ENCODE measurements around the gene BAIAP2L1. TPM values are rescaled to one million over a fixed set of nuclear protein-coding genes. Genes with fewer than 3 reads are reported as not detected.

BAIAP2L1 gene
- total and polyA plus RNA-seq, 2 donors: 2.2 to 6.1 TPM

DNA sequence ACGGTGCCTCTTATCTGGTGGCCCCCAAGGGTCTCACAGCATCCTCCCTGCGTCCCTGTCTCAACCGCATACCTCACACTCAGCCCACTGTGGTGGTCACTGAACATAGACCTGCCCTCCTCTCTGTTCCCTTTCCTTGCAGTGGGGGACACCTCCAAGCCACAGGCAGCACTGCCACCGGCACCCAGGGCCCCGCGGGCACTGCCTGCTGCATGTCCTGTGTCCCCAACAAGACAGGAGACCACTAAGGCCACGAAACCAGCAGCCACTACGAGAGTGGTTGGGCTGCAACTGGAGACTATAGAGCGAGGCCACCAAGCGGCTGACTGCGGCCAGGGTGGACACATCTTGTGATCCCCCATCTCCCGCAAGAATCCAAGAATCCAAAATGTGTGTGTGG is 104.1 kb downstream of the BAIAP2L1 start:
- 97% methylated on average over 12 of the region's 12 CpGs for WGBS
- H3K4me1 ChIP-seq (ENCODE audit: control insufficient read depth in 2 of 2, insufficient read depth in 2 of 2, low read length in 2 of 2): peaks cover 0 to 3% of the 10 kb centered on the region in 2 donors
- DNase-seq (ENCODE audit: low read depth in 6 of 9, low spot score in 9 of 9): no peak
- H3K27ac ChIP-seq (ENCODE audit: low read depth in 1 of 2, low read length in 1 of 2): no peak overlapping the region
- peaks cover 2 to 7% of the 10 kb centered on the region in 2 donors for H3K36me3 ChIP-seq (ENCODE audit: control insufficient read depth in 2 of 2, insufficient read depth in 2 of 2, low read length in 1 of 2)
- H3K4me3 ChIP-seq (ENCODE audit: low read length in 2 of 2): no peak overlapping the region
- H3K27me3 ChIP-seq (ENCODE audit: control insufficient read depth in 2 of 2, insufficient read depth in 1 of 2, low read length in 1 of 2): no peaks in the 10 kb centered on the region
- no peaks in the 10 kb centered on the region for H3K9me3 ChIP-seq (ENCODE audit: control insufficient read depth in 2 of 2, insufficient read depth in 1 of 2, low read length in 1 of 2)

DNA sequence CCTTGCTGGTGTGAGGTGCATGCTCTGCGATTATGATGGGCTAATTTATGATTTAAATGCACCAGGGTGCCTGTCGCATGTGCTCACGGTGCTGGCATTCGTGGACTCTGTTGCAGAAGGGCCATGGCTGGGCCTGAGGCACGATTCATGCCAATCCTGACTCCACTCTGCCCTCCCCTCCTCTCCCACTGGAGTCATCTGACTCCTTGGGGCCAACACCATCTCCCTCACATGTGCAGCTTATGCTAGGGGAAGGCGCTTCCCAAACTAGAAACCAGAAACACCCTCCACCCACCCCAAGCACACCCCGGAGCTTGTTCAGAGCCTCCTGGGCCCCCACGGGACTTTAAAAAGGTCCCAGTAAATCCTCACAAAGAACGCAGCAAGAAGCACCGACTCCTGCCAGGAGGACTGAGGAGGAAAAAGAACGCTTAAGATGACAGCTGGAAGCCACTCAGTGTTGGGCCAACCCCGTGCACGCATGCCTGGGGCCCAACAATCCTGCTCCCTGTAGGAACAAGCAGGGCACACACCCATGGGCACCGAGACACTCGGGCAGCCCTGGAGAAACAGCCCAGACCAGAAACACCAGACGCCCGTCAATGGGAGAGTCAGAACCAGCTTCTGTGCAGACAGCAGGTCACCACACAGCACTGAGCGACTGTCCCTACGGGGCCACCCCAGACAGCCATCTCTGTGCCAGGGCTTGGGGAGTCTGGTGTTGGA is 105.3 kb downstream of the BAIAP2L1 start:
- Histone ChIP-seq H3K36me3 (ENCODE audit: control insufficient read depth in 2 of 2, insufficient read depth in 2 of 2, low read length in 1 of 2) (peaks cover 5 to 9% of the 10 kb centered on the region in 2 donors), H3K27me3 (ENCODE audit: control insufficient read depth in 2 of 2, insufficient read depth in 1 of 2, low read length in 1 of 2) (no peaks in the 10 kb centered on the region), H3K4me1 (ENCODE audit: control insufficient read depth in 2 of 2, insufficient read depth in 2 of 2, low read length in 2 of 2) (peaks cover 0 to 3% of the 10 kb centered on the region in 2 donors), H3K4me3 (ENCODE audit: low read length in 2 of 2) (no peak overlapping the region), H3K9me3 (ENCODE audit: control insufficient read depth in 2 of 2, insufficient read depth in 1 of 2, low read length in 1 of 2) (no peaks in the 10 kb centered on the region), H3K27ac (ENCODE audit: low read depth in 1 of 2, low read length in 1 of 2) (no peak overlapping the region)
- no peak for DNase-seq (ENCODE audit: low read depth in 6 of 9, low spot score in 9 of 9)
- 95% methylated on average over 19 of the region's 19 CpGs for WGBS

DNA sequence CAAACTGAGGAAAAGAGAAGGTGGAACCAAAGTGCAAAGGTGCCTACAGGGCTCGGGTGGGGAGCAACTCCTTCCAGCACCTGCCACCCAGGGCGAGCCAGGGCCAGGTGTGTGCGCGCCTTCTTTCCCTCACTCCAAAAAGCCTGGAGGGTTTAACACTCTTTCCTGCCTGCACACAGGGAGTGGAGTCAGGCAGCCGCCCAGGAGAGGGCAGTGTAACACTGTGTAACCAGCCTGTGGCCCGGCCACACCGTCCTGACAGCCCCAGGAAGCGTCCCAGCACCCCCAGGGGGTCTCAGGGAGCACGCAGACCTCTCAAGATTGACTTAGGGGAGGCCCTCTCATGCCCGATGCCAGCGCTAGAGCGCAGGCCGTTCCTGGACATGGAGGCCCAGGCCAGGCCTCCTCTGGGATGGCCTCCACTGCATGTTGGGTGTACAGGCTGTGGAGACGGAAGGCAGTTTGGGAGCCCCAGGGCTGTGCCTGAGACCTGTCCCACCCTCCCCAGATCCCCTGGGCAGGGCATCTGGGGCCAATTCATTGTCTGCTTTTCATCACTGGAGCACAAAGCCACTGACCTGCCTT is 106.0 kb downstream of the BAIAP2L1 start:
- peaks cover 5 to 9% of the 10 kb centered on the region in 2 donors for H3K36me3 ChIP-seq (ENCODE audit: control insufficient read depth in 2 of 2, insufficient read depth in 2 of 2, low read length in 1 of 2)
- peak in 3 of 9 donors; percentile 18 to 37 (median 35) for DNase-seq (ENCODE audit: low read depth in 6 of 9, low spot score in 9 of 9)

GRCh38 chr7:98294326-98294725 is 106.6 kb downstream of the BAIAP2L1 start:
- Histone ChIP-seq H3K9me3 (ENCODE audit: control insufficient read depth in 2 of 2, insufficient read depth in 1 of 2, low read length in 1 of 2) (no peaks in the 10 kb centered on the region), H3K27me3 (ENCODE audit: control insufficient read depth in 2 of 2, insufficient read depth in 1 of 2, low read length in 1 of 2) (no peaks in the 10 kb centered on the region), H3K27ac (ENCODE audit: low read depth in 1 of 2, low read length in 1 of 2) (no peak overlapping the region), H3K4me1 (ENCODE audit: control insufficient read depth in 2 of 2, insufficient read depth in 2 of 2, low read length in 2 of 2) (peaks cover 0 to 3% of the 10 kb centered on the region in 2 donors), H3K36me3 (ENCODE audit: control insufficient read depth in 2 of 2, insufficient read depth in 2 of 2, low read length in 1 of 2) (peaks cover 5 to 9% of the 10 kb centered on the region in 2 donors), H3K4me3 (ENCODE audit: low read length in 2 of 2) (no peak overlapping the region)
- no peak for DNase-seq (ENCODE audit: low read depth in 6 of 9, low spot score in 9 of 9)
- WGBS: 96% methylated on average over 15 of the region's 15 CpGs

More for the DNA sequence above, 106.0 kb downstream of the BAIAP2L1 start:
- H3K9me3 ChIP-seq (ENCODE audit: control insufficient read depth in 2 of 2, insufficient read depth in 1 of 2, low read length in 1 of 2): no peaks in the 10 kb centered on the region
- H3K27ac ChIP-seq (ENCODE audit: low read depth in 1 of 2, low read length in 1 of 2): no peak overlapping the region
- H3K27me3 ChIP-seq (ENCODE audit: control insufficient read depth in 2 of 2, insufficient read depth in 1 of 2, low read length in 1 of 2): no peaks in the 10 kb centered on the region
- no peak overlapping the region for H3K4me3 ChIP-seq (ENCODE audit: low read length in 2 of 2)
- peaks cover 0 to 3% of the 10 kb centered on the region in 2 donors for H3K4me1 ChIP-seq (ENCODE audit: control insufficient read depth in 2 of 2, insufficient read depth in 2 of 2, low read length in 2 of 2)
- 81% methylated on average over 14 of the region's 14 CpGs for WGBS

GRCh38 chr7:98293746-98294145 is 107.1 kb downstream of the BAIAP2L1 start:
- H3K9me3 ChIP-seq (ENCODE audit: control insufficient read depth in 2 of 2, insufficient read depth in 1 of 2, low read length in 1 of 2): no peaks in the 10 kb centered on the region
- H3K4me1 ChIP-seq (ENCODE audit: control insufficient read depth in 2 of 2, insufficient read depth in 2 of 2, low read length in 2 of 2): peaks cover 0 to 3% of the 10 kb centered on the region in 2 donors
- H3K27ac ChIP-seq (ENCODE audit: low read depth in 1 of 2, low read length in 1 of 2): no peak overlapping the region
- peaks cover 5 to 9% of the 10 kb centered on the region in 2 donors for H3K36me3 ChIP-seq (ENCODE audit: control insufficient read depth in 2 of 2, insufficient read depth in 2 of 2, low read length in 1 of 2)
- no peak overlapping the region for H3K4me3 ChIP-seq (ENCODE audit: low read length in 2 of 2)
- DNase-seq (ENCODE audit: low read depth in 6 of 9, low spot score in 9 of 9): no peak
- 97% methylated on average over 13 of the region's 13 CpGs for WGBS
- no peaks in the 10 kb centered on the region for H3K27me3 ChIP-seq (ENCODE audit: control insufficient read depth in 2 of 2, insufficient read depth in 1 of 2, low read length in 1 of 2)

DNA sequence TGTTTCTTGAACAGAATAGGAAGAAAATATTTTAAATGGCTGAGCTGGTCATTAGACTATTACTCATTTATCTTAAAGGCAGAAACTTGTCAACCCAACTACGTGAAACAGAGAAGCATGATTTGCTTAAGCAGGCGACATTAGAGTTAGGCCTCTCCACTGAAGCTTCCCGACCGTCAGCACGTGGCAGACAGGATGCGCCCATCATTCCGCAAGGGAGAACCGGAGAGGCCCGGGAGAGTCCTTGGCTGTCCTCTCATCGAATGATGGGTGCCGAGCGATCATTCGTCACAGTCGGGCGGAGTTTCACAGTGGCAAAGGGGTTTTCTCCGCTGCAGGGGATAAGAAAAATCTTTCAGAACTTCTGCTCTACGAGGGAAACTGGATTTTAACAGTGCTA is 107.6 kb downstream of the BAIAP2L1 start:
- DNase-seq (ENCODE audit: low read depth in 6 of 9, low spot score in 9 of 9): no peak

GRCh38 chr7:98291717-98292116 is 109.2 kb downstream of the BAIAP2L1 start:
- H3K27ac ChIP-seq (ENCODE audit: low read depth in 1 of 2, low read length in 1 of 2): no peak overlapping the region
- peaks cover 0 to 15% of the 10 kb centered on the region in 2 donors for H3K4me1 ChIP-seq (ENCODE audit: control insufficient read depth in 2 of 2, insufficient read depth in 2 of 2, low read length in 2 of 2)
- H3K9me3 ChIP-seq (ENCODE audit: control insufficient read depth in 2 of 2, insufficient read depth in 1 of 2, low read length in 1 of 2): no peaks in the 10 kb centered on the region
- DNase-seq (ENCODE audit: low read depth in 6 of 9, low spot score in 9 of 9): no peak
- 92% methylated on average over 7 of the region's 7 CpGs for WGBS
- H3K27me3 ChIP-seq (ENCODE audit: control insufficient read depth in 2 of 2, insufficient read depth in 1 of 2, low read length in 1 of 2): no peaks in the 10 kb centered on the region
- H3K4me3 ChIP-seq (ENCODE audit: low read length in 2 of 2): no peak overlapping the region
- peaks cover 5 to 9% of the 10 kb centered on the region in 2 donors for H3K36me3 ChIP-seq (ENCODE audit: control insufficient read depth in 2 of 2, insufficient read depth in 2 of 2, low read length in 1 of 2)

More for the DNA sequence above, 107.6 kb downstream of the BAIAP2L1 start:
- WGBS: 97% methylated on average over 17 of the region's 17 CpGs
- no peaks in the 10 kb centered on the region for H3K9me3 ChIP-seq (ENCODE audit: control insufficient read depth in 2 of 2, insufficient read depth in 1 of 2, low read length in 1 of 2)
- peaks cover 0 to 3% of the 10 kb centered on the region in 2 donors for H3K4me1 ChIP-seq (ENCODE audit: control insufficient read depth in 2 of 2, insufficient read depth in 2 of 2, low read length in 2 of 2)
- no peak overlapping the region for H3K4me3 ChIP-seq (ENCODE audit: low read length in 2 of 2)
- no peak overlapping the region for H3K27ac ChIP-seq (ENCODE audit: low read depth in 1 of 2, low read length in 1 of 2)
- H3K27me3 ChIP-seq (ENCODE audit: control insufficient read depth in 2 of 2, insufficient read depth in 1 of 2, low read length in 1 of 2): no peaks in the 10 kb centered on the region
- H3K36me3 ChIP-seq (ENCODE audit: control insufficient read depth in 2 of 2, insufficient read depth in 2 of 2, low read length in 1 of 2): peaks cover 5 to 9% of the 10 kb centered on the region in 2 donors

- WGBS: 94% methylated on average over 4 of the region's 4 CpGs
- Histone ChIP-seq H3K27me3 (ENCODE audit: control insufficient read depth in 2 of 2, insufficient read depth in 1 of 2, low read length in 1 of 2) (no peaks in the 10 kb centered on the region), H3K36me3 (ENCODE audit: control insufficient read depth in 2 of 2, insufficient read depth in 2 of 2, low read length in 1 of 2) (peaks cover 5 to 11% of the 10 kb centered on the region in 2 donors), H3K9me3 (ENCODE audit: control insufficient read depth in 2 of 2, insufficient read depth in 1 of 2, low read length in 1 of 2) (no peaks in the 10 kb centered on the region), H3K4me1 (ENCODE audit: control insufficient read depth in 2 of 2, insufficient read depth in 2 of 2, low read length in 2 of 2) (peaks cover 3 to 16% of the 10 kb centered on the region in 2 donors), H3K4me3 (ENCODE audit: low read length in 2 of 2) (no peak overlapping the region), H3K27ac (ENCODE audit: low read depth in 1 of 2, low read length in 1 of 2) (no peak overlapping the region)
- no peak for DNase-seq (ENCODE audit: low read depth in 6 of 9, low spot score in 9 of 9)
These were observed 111.5 kb downstream of the BAIAP2L1 start for GRCh38 chr7:98289333-98289875.

Measured in thymus (tissue), 11 donors.